H9 (cell line): ENCODE results near the gene SDR9C7. TPM values are rescaled to one million over a fixed set of nuclear protein-coding genes. Genes with fewer than 3 reads are reported as not detected.
"Not testable (repeated sequence)": the region's sequence is repeated elsewhere in the genome, so short reads cannot be mapped to it uniquely, and the experiment has no call there.

Source experiments
- DNase-seq: peaks from one replicate; pipeline ENCODE4 v3.0.0-alpha.2; 2017
- H2AFZ ChIP-seq: one replicate; pipeline ENCODE4 v1.6.1; 2013; ENCODE audit warnings: mild to moderate bottlenecking, low read length, control low read depth, moderate library complexity
- H2AK5ac ChIP-seq: 2 replicates; pipeline ENCODE4 v1.6.1; 2013; ENCODE audit warnings: low read length, control low read depth, mixed read lengths; ENCODE audit not compliant: insufficient read length
- H2BK120ac ChIP-seq: one replicate; pipeline ENCODE4 v1.6.1; 2013; ENCODE audit warnings: low read depth, mild to moderate bottlenecking, low read length, control low read depth, inconsistent platforms; ENCODE audit not compliant: poor library complexity, severe bottlenecking
- H2BK12ac ChIP-seq: 2 replicates; pipeline ENCODE4 v1.6.1; 2013; ENCODE audit warnings: low read length, control low read depth, mixed read lengths, low read depth; ENCODE audit not compliant: insufficient read length
- H2BK15ac ChIP-seq: 2 replicates; pipeline ENCODE4 v1.6.1; 2013; ENCODE audit warnings: low read depth, low read length, control low read depth
- H2BK20ac ChIP-seq: one replicate; pipeline ENCODE4 v1.6.1; 2013; ENCODE audit warnings: low read depth, mild to moderate bottlenecking, low read length, control low read depth, inconsistent platforms; ENCODE audit not compliant: poor library complexity, severe bottlenecking
- H2BK5ac ChIP-seq: 2 replicates; pipeline ENCODE4 v1.6.1; 2013; ENCODE audit warnings: low read length, control low read depth, mixed read lengths; ENCODE audit not compliant: insufficient read length
- H3K14ac ChIP-seq: 2 replicates; pipeline ENCODE4 v1.6.1; 2013; ENCODE audit warnings: low read length, control low read depth; ENCODE audit not compliant: insufficient read depth
- H3K18ac ChIP-seq: 2 replicates; pipeline ENCODE4 v1.6.1; 2013; ENCODE audit warnings: low read depth, mild to moderate bottlenecking, mixed read lengths, low read length, control low read depth; ENCODE audit not compliant: insufficient read length
- H3K23ac ChIP-seq: 2 replicates; pipeline ENCODE4 v1.6.1; 2013; ENCODE audit warnings: low read length, control low read depth, mixed read lengths, low read depth; ENCODE audit not compliant: insufficient read length
- H3K23me2 ChIP-seq: 2 replicates; pipeline ENCODE4 v1.6.1; 2013; ENCODE audit warnings: low read depth, mild to moderate bottlenecking, mixed read lengths, low read length, control low read depth; ENCODE audit not compliant: insufficient read length, poor library complexity, severe bottlenecking
- H3K27ac ChIP-seq: 2 replicates; pipeline ENCODE4 v1.5.1; 2013; ENCODE audit warnings: low read length, control low read depth, mixed read lengths, low read depth; ENCODE audit not compliant: insufficient read length
- H3K27me3 ChIP-seq: 2 replicates; pipeline ENCODE4 v1.6.1; 2013; ENCODE audit warnings: low read length, control low read depth, inconsistent platforms; ENCODE audit not compliant: insufficient read depth
- H3K4ac ChIP-seq: 2 replicates; pipeline ENCODE4 v1.6.1; 2013; ENCODE audit warnings: low read depth, mild to moderate bottlenecking, control low read depth, inconsistent platforms, low read length, moderate library complexity
- H3K4me1 ChIP-seq: 2 replicates; pipeline ENCODE4 v1.6.1; 2013; ENCODE audit warnings: low read length, control low read depth, inconsistent platforms; ENCODE audit not compliant: insufficient read depth
- H3K4me2 ChIP-seq: 2 replicates; pipeline ENCODE4 v1.6.1; 2013; ENCODE audit warnings: low read length, control low read depth, mixed read lengths; ENCODE audit not compliant: insufficient read length, insufficient read depth
- H3K56ac ChIP-seq: 2 replicates; pipeline ENCODE4 v1.6.1; 2013; ENCODE audit warnings: low read depth, mild to moderate bottlenecking, mixed read lengths, low read length, control low read depth; ENCODE audit not compliant: insufficient read length
- H3K79me1 ChIP-seq: 2 replicates; pipeline ENCODE4 v1.6.1; 2013; ENCODE audit warnings: low read depth, mild to moderate bottlenecking, moderate library complexity, low read length, control low read depth, inconsistent platforms; ENCODE audit not compliant: insufficient read depth, poor library complexity, severe bottlenecking
- H3K79me2 ChIP-seq: 2 replicates; pipeline ENCODE4 v1.6.1; 2013; ENCODE audit warnings: low read length, control low read depth, inconsistent platforms; ENCODE audit not compliant: insufficient read depth
- H3K9ac ChIP-seq: 2 replicates; pipeline ENCODE4 v1.6.1; 2013; ENCODE audit warnings: low read length, control low read depth, mixed read lengths; ENCODE audit not compliant: insufficient read length; ENCODE audit errors: extremely low read depth
- H3K9me3 ChIP-seq: one replicate; pipeline ENCODE4 v1.6.1; 2013; ENCODE audit warnings: low read depth, low read length, inconsistent platforms; ENCODE audit not compliant: control insufficient read depth
- H3T11ph ChIP-seq: one replicate; pipeline ENCODE4 v1.6.1; 2013; ENCODE audit warnings: mild to moderate bottlenecking, low read length, control low read depth, inconsistent platforms
- H4K20me1 ChIP-seq: one replicate; pipeline ENCODE4 v1.6.1; 2013; ENCODE audit not compliant: control insufficient read depth, insufficient read length, insufficient read depth
- H4K5ac ChIP-seq: 2 replicates; pipeline ENCODE4 v1.6.1; 2013; ENCODE audit warnings: low read depth, mild to moderate bottlenecking, mixed read lengths, low read length, control low read depth; ENCODE audit not compliant: insufficient read length
- H4K8ac ChIP-seq: replicated peaks from 2 replicates; pipeline ENCODE4 v1.6.1; 2013; ENCODE audit warnings: low read length, control low read depth, mixed read lengths, low read depth; ENCODE audit not compliant: insufficient read length
- H4K91ac ChIP-seq: 2 replicates; pipeline ENCODE4 v1.6.1; 2013; ENCODE audit warnings: low read depth, mild to moderate bottlenecking, moderate library complexity, mixed read lengths, low read length, control low read depth; ENCODE audit not compliant: insufficient read length
- H3K27ac Mint-ChIP-seq, 3 experiments: 2 replicates in 2 of 3; 3 replicates in 1 of 3; pipeline ENCODE4 v1.8.0; 2020 to 2021; ENCODE audit warnings: mixed read lengths in 3 of 3, mild to moderate bottlenecking in 1 of 3, moderate library complexity in 1 of 3
- H3K27me3 Mint-ChIP-seq: 2 replicates; pipeline ENCODE4 v1.8.0; 2021; ENCODE audit warnings: low read depth, mild to moderate bottlenecking, moderate library complexity, mixed read lengths
- H3K36me3 Mint-ChIP-seq, 3 experiments: 2 replicates in 2 of 3; 3 replicates in 1 of 3; pipeline ENCODE4 v1.8.0; 2020 to 2021; ENCODE audit warnings: low read depth in 3 of 3, mixed read lengths in 3 of 3; ENCODE audit not compliant: insufficient read depth in 1 of 3
- H3K4me1 Mint-ChIP-seq, 2 experiments: 2 replicates each; pipeline ENCODE4 v1.8.0; 2020; ENCODE audit warnings: mixed read lengths in 2 of 2
- H3K4me3 Mint-ChIP-seq, 2 experiments: 2 replicates in 1 of 2; 3 replicates in 1 of 2; pipeline ENCODE4 v1.8.0; 2020 to 2021; ENCODE audit warnings: mild to moderate bottlenecking in 2 of 2, mixed read lengths in 2 of 2, moderate library complexity in 1 of 2
- H3K9me3 Mint-ChIP-seq, 2 experiments: 2 replicates in 1 of 2; 3 replicates in 1 of 2; pipeline ENCODE4 v1.8.0; 2020; ENCODE audit warnings: mild to moderate bottlenecking in 2 of 2, mixed read lengths in 2 of 2, moderate library complexity in 1 of 2
- WGBS: extraction: QIAGEN DNeasy Blood & Tissue Kit; methylation state at CpG from one replicate; pipeline ENCODE4 v1.1.7; 2013; ENCODE audit warnings: missing lambda C conversion rate, low lambda C conversion rate, mixed read lengths; ENCODE audit not compliant: insufficient read length; ENCODE audit errors: extremely low coverage; 5-methylcytosine and 5-hydroxymethylcytosine counted together
- total RNA-seq: library from RNA; stranded (reverse); gene quantifications from 2 replicates; pipeline ENCODE4 v1.2.1, GENCODE V29; 2021
- TF ChIP-seq, protein P1 (sequence below): fragments of 200-600 bp; sonication (generic); conservative IDR thresholded peaks from 3 replicates; pipeline ENCODE4 v1.8.0; 2021; ENCODE audit warnings: antibody characterized with exemption, mild to moderate bottlenecking

The SDR9C7 gene
- total RNA-seq, 1 experiment from 2014 or later = not detected

DNA sequence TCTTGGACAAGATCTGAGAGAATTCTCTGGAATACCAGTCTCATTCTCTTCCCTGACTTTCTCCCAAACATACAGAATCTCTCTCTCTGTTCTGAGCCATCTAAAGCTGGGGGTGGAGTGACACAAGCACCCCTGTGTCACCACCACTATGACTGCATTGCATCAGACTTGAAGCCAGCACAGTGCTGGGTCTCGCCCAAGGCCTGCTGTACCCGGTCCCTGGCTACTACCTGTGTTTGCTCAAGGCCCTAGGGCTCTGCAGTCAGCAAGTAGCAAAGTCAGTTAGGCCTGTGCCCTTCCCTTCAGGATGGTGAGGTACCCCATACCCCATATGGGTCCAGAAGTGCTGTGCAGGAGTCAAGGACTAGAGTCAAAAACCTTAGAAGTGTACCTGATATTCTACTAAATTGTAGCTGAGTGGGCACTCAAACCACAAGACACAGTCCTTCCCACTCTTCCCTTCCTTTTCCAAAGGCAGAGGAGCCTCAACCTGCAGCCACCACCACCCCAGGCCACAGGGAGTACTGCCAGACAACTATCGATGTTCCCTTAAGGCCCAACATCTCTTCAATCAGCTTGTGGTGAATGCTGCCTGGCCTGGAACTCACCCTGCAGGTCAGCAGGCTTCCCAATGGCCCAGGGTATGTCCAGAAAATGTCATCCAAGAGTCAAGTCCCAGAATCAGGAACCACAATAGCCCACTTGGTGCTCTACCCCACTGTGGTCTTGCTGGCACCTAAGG lies 44.4 kb upstream of the SDR9C7 start:
- Histone ChIP-seq H3K23me2 (no peaks in the 10 kb centered on the region), H2BK15ac (no peak overlapping the region), H3K79me1 (no peaks in the 10 kb centered on the region), H3K9ac (no peak overlapping the region), H3K27ac (no peak overlapping the region), H2AFZ (no peak overlapping the region), H3T11ph (no peak overlapping the region), H2BK120ac (no peak overlapping the region), H3K27me3 (no peaks in the 10 kb centered on the region), H3K14ac (no peak overlapping the region; the same call in 1 of the 2 replicates), H3K9me3 (no peaks in the 10 kb centered on the region), H3K56ac (no peak overlapping the region), H3K23ac (no peak overlapping the region), H4K5ac (no peak overlapping the region), H2AK5ac (no peak overlapping the region), H3K4me2 (no peak overlapping the region), H4K8ac (no peak overlapping the region), H4K20me1 (no peaks in the 10 kb centered on the region), H3K18ac (no peak overlapping the region), H2BK12ac (no peak overlapping the region), H2BK5ac (no peak overlapping the region), H4K91ac (no peak overlapping the region), H3K79me2 (no peaks in the 10 kb centered on the region), H3K4ac (no peak overlapping the region), H2BK20ac (no peak overlapping the region), H3K4me1 (no peaks in the 10 kb centered on the region)
- Mint-ChIP-seq H3K4me3 (no peak overlapping the region), H3K4me1 (no peaks in the 10 kb centered on the region), H3K9me3 (peaks cover 3 to 4% of the 10 kb centered on the region in 2 experiments; a peak in 3 of 5 replicates), H3K27me3 (no peaks in the 10 kb centered on the region; the same call in 1 of the 2 replicates), H3K36me3 (peaks cover 0 to 4% (median 0%) of the 10 kb centered on the region in 3 experiments; a peak in 2 of 7 replicates), H3K27ac (no peak overlapping the region)
- WGBS = no CpG with 5 or more reads among the region's 3 CpGs
- DNase-seq = no peak
- TF ChIP-seq, protein P1, sequence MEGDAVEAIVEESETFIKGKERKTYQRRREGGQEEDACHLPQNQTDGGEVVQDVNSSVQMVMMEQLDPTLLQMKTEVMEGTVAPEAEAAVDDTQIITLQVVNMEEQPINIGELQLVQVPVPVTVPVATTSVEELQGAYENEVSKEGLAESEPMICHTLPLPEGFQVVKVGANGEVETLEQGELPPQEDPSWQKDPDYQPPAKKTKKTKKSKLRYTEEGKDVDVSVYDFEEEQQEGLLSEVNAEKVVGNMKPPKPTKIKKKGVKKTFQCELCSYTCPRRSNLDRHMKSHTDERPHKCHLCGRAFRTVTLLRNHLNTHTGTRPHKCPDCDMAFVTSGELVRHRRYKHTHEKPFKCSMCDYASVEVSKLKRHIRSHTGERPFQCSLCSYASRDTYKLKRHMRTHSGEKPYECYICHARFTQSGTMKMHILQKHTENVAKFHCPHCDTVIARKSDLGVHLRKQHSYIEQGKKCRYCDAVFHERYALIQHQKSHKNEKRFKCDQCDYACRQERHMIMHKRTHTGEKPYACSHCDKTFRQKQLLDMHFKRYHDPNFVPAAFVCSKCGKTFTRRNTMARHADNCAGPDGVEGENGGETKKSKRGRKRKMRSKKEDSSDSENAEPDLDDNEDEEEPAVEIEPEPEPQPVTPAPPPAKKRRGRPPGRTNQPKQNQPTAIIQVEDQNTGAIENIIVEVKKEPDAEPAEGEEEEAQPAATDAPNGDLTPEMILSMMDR = no peak

DNA sequence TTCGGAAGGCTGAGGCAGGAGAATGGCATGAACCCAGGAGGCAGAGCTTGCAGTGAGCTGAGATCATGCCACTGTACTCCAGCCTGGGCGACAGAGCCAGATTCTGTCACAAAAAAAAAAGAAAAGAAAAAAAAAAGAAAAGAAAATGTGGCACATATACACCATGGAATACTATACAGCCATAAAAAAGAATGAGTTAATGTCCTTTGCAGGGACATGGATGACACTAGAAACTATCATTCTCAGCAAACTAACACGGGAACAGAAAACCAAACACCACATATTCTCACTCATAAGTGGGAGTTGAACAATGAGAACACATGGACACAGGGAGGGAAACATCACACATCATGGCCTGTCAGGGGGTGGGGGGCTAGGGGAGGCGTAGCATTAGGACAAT lies 43.2 kb upstream of the SDR9C7 start:
- WGBS = no CpG with 5 or more reads among the region's 4 CpGs
- not testable (repeated sequence) for H3K9ac ChIP-seq, H3K4me3 Mint-ChIP-seq, H4K5ac ChIP-seq, H3K27ac Mint-ChIP-seq, DNase-seq, H2BK5ac ChIP-seq, H3K4ac ChIP-seq, H3K79me2 ChIP-seq, H3K56ac ChIP-seq, H3K14ac ChIP-seq, H2BK20ac ChIP-seq, H2BK12ac ChIP-seq, H3T11ph ChIP-seq, H3K27me3 Mint-ChIP-seq, H3K27ac ChIP-seq, H3K4me1 ChIP-seq, H3K4me2 ChIP-seq, H2AK5ac ChIP-seq, H3K9me3 Mint-ChIP-seq, H3K18ac ChIP-seq, H3K4me1 Mint-ChIP-seq, H3K27me3 ChIP-seq, H3K23ac ChIP-seq, H3K23me2 ChIP-seq, H4K91ac ChIP-seq, H2BK120ac ChIP-seq, H4K8ac ChIP-seq, H3K36me3 Mint-ChIP-seq, H3K79me1 ChIP-seq, H4K20me1 ChIP-seq, H2AFZ ChIP-seq, H3K9me3 ChIP-seq, H2BK15ac ChIP-seq
